ENCODE data around the gene R3HDM4.
"Not testable (repeated sequence)": the region's sequence is repeated elsewhere in the genome, so short reads cannot be mapped to it uniquely, and the experiment has no call there.

R3HDM4 gene

DNA sequence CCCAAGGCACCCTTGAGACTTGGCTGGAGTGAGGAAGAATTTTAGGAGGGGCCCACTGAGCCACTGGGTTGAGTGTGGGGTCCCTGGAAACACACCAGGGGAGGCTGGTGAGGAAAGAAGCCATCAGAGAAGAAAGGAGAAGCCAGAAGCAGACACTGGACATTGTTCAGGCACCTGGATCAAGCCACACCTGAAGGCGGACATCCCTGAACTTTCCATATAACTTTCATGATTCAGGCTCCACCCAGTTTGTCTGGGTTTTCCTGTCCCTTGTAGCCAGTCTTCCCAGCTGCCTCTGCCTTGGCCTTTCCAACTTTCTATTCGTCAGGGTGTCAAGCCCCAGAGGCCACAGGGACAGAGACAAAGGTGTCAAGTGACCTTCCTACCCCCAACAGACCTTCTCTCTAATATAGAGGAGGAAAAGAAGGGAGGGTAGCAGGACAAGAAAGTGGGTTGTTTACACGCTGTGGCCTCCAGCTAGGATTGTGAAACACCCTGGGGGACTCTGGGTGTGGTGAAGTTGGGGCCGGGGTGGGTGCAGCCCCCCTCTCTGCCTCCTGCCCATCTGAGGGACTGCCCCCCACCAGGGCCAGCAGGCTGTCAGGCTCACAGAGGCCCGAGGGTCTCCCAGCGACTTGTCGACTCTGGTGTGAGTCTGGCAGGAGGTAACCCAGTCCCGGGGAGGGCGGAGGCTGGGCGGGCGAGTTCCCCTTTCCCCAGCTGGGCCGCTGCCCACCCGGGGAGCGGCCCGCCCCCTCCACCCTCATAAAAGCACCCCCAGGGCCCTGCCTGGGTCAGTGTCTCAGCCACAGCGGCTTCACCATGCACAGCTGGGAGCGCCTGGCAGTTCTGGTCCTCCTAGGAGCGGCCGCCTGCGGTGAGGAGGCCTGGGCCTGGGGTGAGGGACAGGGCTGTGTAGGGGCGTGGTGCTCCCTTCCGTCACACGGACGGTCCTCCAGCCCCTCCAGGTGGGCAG is 53.9 kb downstream of the R3HDM4 start, which contains the start of gene CFD:
Gene CFD (plus strand): TSS at position 797 of the 976 bp plus-strand sequence. CDS start 26 bp downstream, at position 823.
- H3K36me3 ChIP-seq: no peaks in the 10 kb centered on the region
- H3K4me1 ChIP-seq: 0 out of 2 replicates have a peak, but pooled peaks cover 2% of the 10 kb centered on the region
- DNase-seq: no peak
- TF ChIP-seq, protein P1, sequence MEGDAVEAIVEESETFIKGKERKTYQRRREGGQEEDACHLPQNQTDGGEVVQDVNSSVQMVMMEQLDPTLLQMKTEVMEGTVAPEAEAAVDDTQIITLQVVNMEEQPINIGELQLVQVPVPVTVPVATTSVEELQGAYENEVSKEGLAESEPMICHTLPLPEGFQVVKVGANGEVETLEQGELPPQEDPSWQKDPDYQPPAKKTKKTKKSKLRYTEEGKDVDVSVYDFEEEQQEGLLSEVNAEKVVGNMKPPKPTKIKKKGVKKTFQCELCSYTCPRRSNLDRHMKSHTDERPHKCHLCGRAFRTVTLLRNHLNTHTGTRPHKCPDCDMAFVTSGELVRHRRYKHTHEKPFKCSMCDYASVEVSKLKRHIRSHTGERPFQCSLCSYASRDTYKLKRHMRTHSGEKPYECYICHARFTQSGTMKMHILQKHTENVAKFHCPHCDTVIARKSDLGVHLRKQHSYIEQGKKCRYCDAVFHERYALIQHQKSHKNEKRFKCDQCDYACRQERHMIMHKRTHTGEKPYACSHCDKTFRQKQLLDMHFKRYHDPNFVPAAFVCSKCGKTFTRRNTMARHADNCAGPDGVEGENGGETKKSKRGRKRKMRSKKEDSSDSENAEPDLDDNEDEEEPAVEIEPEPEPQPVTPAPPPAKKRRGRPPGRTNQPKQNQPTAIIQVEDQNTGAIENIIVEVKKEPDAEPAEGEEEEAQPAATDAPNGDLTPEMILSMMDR (IDR thresholded peaks at IDR 0.05; ENCODE audit: low read depth, low read length): no peak
- H3K4me3 ChIP-seq (ENCODE audit: low read depth, low read length): no peak within 1 kb of the TSS
- peaks cover 3% of the 10 kb centered on the region; the same call in 1 of the 2 replicates for H3K9me3 ChIP-seq
- peaks cover 41% of the 10 kb centered on the region for H3K27me3 ChIP-seq

DNA sequence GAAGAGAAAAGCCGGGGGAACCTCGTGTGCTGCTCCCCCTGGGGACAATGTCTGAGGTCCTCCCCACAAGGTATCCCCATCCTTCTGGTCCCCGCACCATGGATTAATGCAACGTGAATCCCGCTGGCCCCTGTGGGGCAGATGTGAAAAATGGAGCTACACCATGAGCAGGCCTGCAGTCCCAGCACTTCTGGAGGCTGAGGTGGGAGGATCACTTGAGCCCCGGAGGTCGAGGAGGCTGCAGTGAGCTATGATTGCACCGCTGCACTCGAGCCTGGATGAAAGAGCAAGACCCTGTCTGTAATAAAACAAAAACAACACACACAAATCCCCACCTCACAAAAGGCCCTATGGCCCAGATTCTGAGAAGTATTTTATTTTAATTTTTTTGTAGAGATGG is 54.7 kb downstream of the R3HDM4 start:
- TF ChIP-seq, protein P1 (IDR thresholded peaks at IDR 0.05; ENCODE audit: low read depth, low read length): no peak
- Histone ChIP-seq H3K36me3 (no peaks in the 10 kb centered on the region), H3K4me1 (no peaks in the 10 kb centered on the region), H3K27me3 (peaks cover 42% of the 10 kb centered on the region), H3K4me3 (ENCODE audit: low read depth, low read length) (no peak overlapping the region), H3K9me3 (peaks cover 3% of the 10 kb centered on the region; the same call in 1 of the 2 replicates)
- no peak for DNase-seq

GRCh38 chr19:855566-856120 is 57.4 kb downstream of the R3HDM4 start:
- no peak overlapping the region for H3K4me3 ChIP-seq (ENCODE audit: low read depth, low read length)
- TF ChIP-seq, protein P1 (IDR thresholded peaks at IDR 0.05; ENCODE audit: low read depth, low read length): no peak
- H3K4me1 ChIP-seq: no peaks in the 10 kb centered on the region
- peaks cover 50% of the 10 kb centered on the region for H3K27me3 ChIP-seq
- DNase-seq: no peak
- H3K36me3 ChIP-seq: no peaks in the 10 kb centered on the region
- no peaks in the 10 kb centered on the region for H3K9me3 ChIP-seq

- Histone ChIP-seq H3K36me3 (no peaks in the 10 kb centered on the region), H3K9me3 (no peaks in the 10 kb centered on the region), H3K4me3 (ENCODE audit: low read depth, low read length) (no peak overlapping the region), H3K27me3 (peaks cover 50% of the 10 kb centered on the region), H3K4me1 (no peaks in the 10 kb centered on the region)
- TF ChIP-seq, protein P1 (IDR thresholded peaks at IDR 0.05; ENCODE audit: low read depth, low read length): no peak
- no peak for DNase-seq
These were observed 57.9 kb downstream of the R3HDM4 start for GRCh38 chr19:855142-855541.

GRCh38 chr19:854549-854948 is 58.5 kb downstream of the R3HDM4 start:
- no peaks in the 10 kb centered on the region for H3K9me3 ChIP-seq
- H3K4me3 ChIP-seq (ENCODE audit: low read depth, low read length): no peak overlapping the region
- no peaks in the 10 kb centered on the region for H3K4me1 ChIP-seq
- peaks cover 44% of the 10 kb centered on the region for H3K27me3 ChIP-seq
- no peaks in the 10 kb centered on the region for H3K36me3 ChIP-seq
- TF ChIP-seq, protein P1 (IDR thresholded peaks at IDR 0.05; ENCODE audit: low read depth, low read length): no peak
- DNase-seq: no peak

DNA sequence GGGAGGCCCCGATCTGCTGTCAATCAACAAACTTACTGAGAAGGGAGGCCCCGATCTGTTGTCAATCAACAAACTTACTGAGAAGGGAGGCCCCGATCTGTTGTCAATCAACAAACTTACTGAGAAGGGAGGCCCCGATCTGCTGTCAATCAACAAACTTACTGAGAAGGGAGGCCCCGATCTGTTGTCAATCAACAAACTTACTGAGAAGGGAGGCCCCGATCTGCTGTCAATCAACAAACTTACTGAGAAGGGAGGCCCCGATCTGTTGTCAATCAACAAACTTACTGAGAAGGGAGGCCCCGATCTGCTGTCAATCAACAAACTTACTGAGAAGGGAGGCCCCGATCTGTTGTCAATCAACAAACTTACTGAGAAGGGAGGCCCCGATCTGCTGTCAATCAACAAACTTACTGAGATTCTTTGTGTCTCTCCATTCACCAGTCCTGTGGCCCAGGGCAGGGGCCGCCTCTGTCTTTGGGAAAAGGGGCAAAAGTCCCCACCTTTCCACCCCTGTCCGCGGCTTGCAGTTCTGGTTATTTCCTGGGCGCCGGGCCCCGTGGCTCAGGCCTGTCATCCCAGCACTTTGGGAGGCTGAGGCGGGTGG is 59.3 kb downstream of the R3HDM4 start:
- peaks cover 39% of the 10 kb centered on the region for H3K27me3 ChIP-seq

More for the DNA sequence above, 59.3 kb downstream of the R3HDM4 start:
- DNase-seq; H3K4me1 ChIP-seq; H3K36me3 ChIP-seq; H3K4me3 ChIP-seq (ENCODE audit: low read depth, low read length); H3K9me3 ChIP-seq: not testable (repeated sequence)

Measured in BE2C (cell line).